CD14-positive monocyte (primary cell): Measurements from ENCODE around the gene MAPK8IP1. TPM values are rescaled to one million over a fixed set of nuclear protein-coding genes. Genes with fewer than 3 reads are reported as not detected.
A peak's percentile ranks its signal among the peaks of the same experiment; 100 is the strongest.

Experiments used
- DNase-seq, 3 donors: peaks; one replicate each; pipeline ENCODE4 v3.0.0-alpha.2; 2011 to 2022
- H2AFZ ChIP-seq: 2 replicates; pipeline ENCODE4 v1.6.0; 2012; ENCODE audit warnings: mild to moderate bottlenecking, low read depth, low read length, inconsistent platforms; ENCODE audit not compliant: insufficient read depth, poor library complexity, severe bottlenecking
- H3K27ac ChIP-seq, 2 donors: 1 replicate in 1 of 2; 2 replicates in 1 of 2; pipeline ENCODE4 v1.5.1; 2012 to 2013; ENCODE audit warnings: low read length in 2 of 2, control low read depth in 1 of 2, inconsistent platforms in 1 of 2, low read depth in 1 of 2, mild to moderate bottlenecking in 1 of 2
- H3K27me3 ChIP-seq, 2 donors: one replicate each; pipeline versions ENCODE4 v1.6.0 to v1.6.1; 2011 to 2013; ENCODE audit warnings: low read length in 2 of 2; ENCODE audit not compliant: control insufficient read depth in 2 of 2, insufficient read depth in 2 of 2
- H3K36me3 ChIP-seq, 2 donors: replicated peaks in 1 of 2; 1 replicate in 1 of 2; 2 replicates in 1 of 2; pipeline versions ENCODE4 v1.5.1 to v1.6.1; 2012 to 2013; ENCODE audit warnings: low read length in 2 of 2, control low read depth in 1 of 2, inconsistent platforms in 1 of 2, mild to moderate bottlenecking in 1 of 2; ENCODE audit not compliant: insufficient read depth in 2 of 2, control insufficient read depth in 1 of 2
- H3K4me1 ChIP-seq, 2 donors: 1 replicate in 1 of 2; 2 replicates in 1 of 2; pipeline versions ENCODE4 v1.5.1 to v1.6.1; 2012 to 2013; ENCODE audit warnings: low read length in 2 of 2, control low read depth in 1 of 2, inconsistent platforms in 1 of 2, mild to moderate bottlenecking in 1 of 2, moderate library complexity in 1 of 2; ENCODE audit not compliant: insufficient read depth in 2 of 2, control insufficient read depth in 1 of 2
- H3K4me2 ChIP-seq: replicated peaks from 2 replicates; pipeline ENCODE3; 2012; ENCODE audit warnings: low read length, moderate library complexity, mild to moderate bottlenecking; ENCODE audit not compliant: poor library complexity, severe bottlenecking; ENCODE audit errors: extremely low read depth
- H3K4me3 ChIP-seq, 3 experiments: fragments of 200-600 bp in 1 of 3; sonication (generic) in 1 of 3; replicated peaks in 1 of 3; 1 replicate in 2 of 3; 2 replicates in 1 of 3; pipeline ENCODE4 v1.5.1; 2011 to 2013; ENCODE audit warnings: low read length in 3 of 3, mild to moderate bottlenecking in 3 of 3, control low read depth in 2 of 3, low read depth in 2 of 3, inconsistent platforms in 1 of 3, moderate library complexity in 1 of 3
- H3K79me2 ChIP-seq: 2 replicates; pipeline ENCODE4 v1.6.0; 2012; ENCODE audit warnings: mild to moderate bottlenecking, control low read depth, inconsistent platforms, low read length, moderate library complexity; ENCODE audit not compliant: insufficient read depth
- H3K9ac ChIP-seq: 2 replicates; pipeline ENCODE4 v1.6.0; 2017; ENCODE audit warnings: low read length, mild to moderate bottlenecking; ENCODE audit not compliant: insufficient read depth, poor library complexity, severe bottlenecking
- H3K9me3 ChIP-seq, 2 donors: replicated peaks in 1 of 2; 1 replicate in 1 of 2; 2 replicates in 1 of 2; pipeline versions ENCODE4 v1.5.1 to v1.6.1; 2012 to 2013; ENCODE audit warnings: low read length in 2 of 2, control low read depth in 1 of 2; ENCODE audit not compliant: control insufficient read depth in 1 of 2, insufficient read depth in 1 of 2
- H4K20me1 ChIP-seq: 2 replicates; pipeline ENCODE4 v1.6.0; 2012; ENCODE audit warnings: mild to moderate bottlenecking, low read length, control low read depth, moderate library complexity; ENCODE audit not compliant: insufficient read depth
- H3K27ac Mint-ChIP-seq, 7 donors: one replicate each; pipeline ENCODE4 v1.8.0; 2020; ENCODE audit warnings: mild to moderate bottlenecking in 7 of 7, mixed read lengths in 7 of 7, moderate library complexity in 6 of 7, inconsistent platforms in 2 of 7
- H3K27me3 Mint-ChIP-seq, 3 donors: one replicate each; pipeline ENCODE4 v1.8.0; 2021 to 2022; ENCODE audit warnings: low read depth in 3 of 3, mild to moderate bottlenecking in 3 of 3, mixed read lengths in 3 of 3, moderate library complexity in 3 of 3, inconsistent platforms in 1 of 3
- H3K36me3 Mint-ChIP-seq, 2 donors: one replicate each; pipeline ENCODE4 v1.8.0; 2020; ENCODE audit warnings: mixed read lengths in 2 of 2, inconsistent platforms in 1 of 2, mild to moderate bottlenecking in 1 of 2
- H3K4me1 Mint-ChIP-seq: one replicate; pipeline ENCODE4 v1.8.0; 2020; ENCODE audit warnings: mild to moderate bottlenecking, mixed read lengths
- H3K4me3 Mint-ChIP-seq, 2 donors: one replicate each; pipeline ENCODE4 v1.8.0; 2020; ENCODE audit warnings: mild to moderate bottlenecking in 2 of 2, mixed read lengths in 2 of 2, moderate library complexity in 1 of 2
- H3K9me3 Mint-ChIP-seq, 7 donors: one replicate each; pipeline ENCODE4 v1.8.0; 2020 to 2022; ENCODE audit warnings: mixed read lengths in 7 of 7, mild to moderate bottlenecking in 6 of 7, moderate library complexity in 6 of 7, inconsistent platforms in 2 of 7
- CTCF ChIP-seq: fragments of 200-600 bp; IDR thresholded peaks from one replicate; pipeline ENCODE4 v1.8.0; 2022; ENCODE audit warnings: antibody characterized with exemption, mild to moderate bottlenecking
- WGBS: methylation state at CpG from one replicate; pipeline ENCODE4 v1.1.5; 2013; ENCODE audit warnings: missing lambda C conversion rate; ENCODE audit not compliant: insufficient coverage; 5-methylcytosine and 5-hydroxymethylcytosine counted together
- intact Hi-C, 2 donors: fragments of 100-400 bp; cut with micrococcal nuclease; formaldehyde crosslinking; loops; one replicate each; pipeline versions ENCODE4 v1.15.0 to v1.15.1; 2023
- polyA plus RNA-seq, 3 donors: library from polyadenylated mRNA; depleted of rRNA in 1 of 3; unstranded in 2 of 3; stranded (reverse) in 1 of 3; fragments of 300-500 nt in 2 of 3; fragments of >200 nt in 1 of 3; fragmentation: Illumina TruSeq in 2 of 3; gene quantifications; 1 replicate in 2 of 3; 2 replicates in 1 of 3; pipeline ENCODE4 v1.2.3, GENCODE V29; 2012 to 2021

MAPK8IP1 gene
- polyA plus RNA-seq, 3 donors, result 0.93 TPM; not detected in 2

DNA sequence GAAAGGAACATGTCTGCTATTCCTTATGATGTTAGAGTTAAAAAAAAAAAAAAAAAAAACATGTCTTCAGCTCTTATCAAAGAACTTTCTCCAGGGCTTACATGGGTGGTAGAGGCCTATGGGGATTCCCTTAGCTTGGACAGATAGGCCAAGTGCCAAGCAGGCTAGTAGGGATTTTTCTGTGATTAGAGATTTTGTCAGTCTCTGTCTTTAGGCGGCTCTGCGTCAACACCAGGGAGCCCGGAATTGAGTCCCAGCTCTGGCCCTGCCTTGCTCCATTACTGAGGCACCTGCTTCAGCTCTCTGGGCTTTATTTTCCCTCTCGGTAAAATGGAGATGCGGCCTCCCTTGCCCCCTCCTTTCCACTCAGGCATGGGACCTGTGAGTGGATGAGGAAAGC, 25.1 kb upstream of the MAPK8IP1 start:
- no peak overlapping the region for H3K4me3 ChIP-seq
- Mint-ChIP-seq H3K9me3 (no peaks in the 10 kb centered on the region), H3K4me1 (peaks cover 20% of the 10 kb centered on the region), H3K4me3 (no peak overlapping the region), H3K27ac (peak overlapping the region in 3 of 7 donors; percentile 31 to 72 (median 64)), H3K36me3 (peaks cover 81 to 94% of the 10 kb centered on the region in 2 donors), H3K27me3 (no peaks in the 10 kb centered on the region)
- H3K36me3 ChIP-seq, result peaks cover 71 to 99% of the 10 kb centered on the region in 2 donors
- peaks cover 42% of the 10 kb centered on the region for H4K20me1 ChIP-seq
- no peaks in the 10 kb centered on the region for H3K27me3 ChIP-seq
- DNase-seq, result no peak
- H3K9me3 ChIP-seq, result no peaks in the 10 kb centered on the region
- no peaks in the 10 kb centered on the region for H3K79me2 ChIP-seq
- intact Hi-C loops, result no loop called here
- H3K9ac ChIP-seq, result no peak overlapping the region
- peaks cover 19 to 22% of the 10 kb centered on the region in 2 donors for H3K4me1 ChIP-seq
- no peak overlapping the region for H3K27ac ChIP-seq
- H3K4me2 ChIP-seq, result no peak overlapping the region
- no peak overlapping the region for H2AFZ ChIP-seq
- WGBS, result 100% methylated on average over 3 of the region's 5 CpGs
- no peak for TF ChIP-seq CTCF

GRCh38 chr11:45860764-45861510, 24.5 kb upstream of the MAPK8IP1 start:
- Mint-ChIP-seq H3K36me3 (peaks cover 81 to 94% of the 10 kb centered on the region in 2 donors), H3K4me1 (peaks cover 20% of the 10 kb centered on the region), H3K9me3 (no peaks in the 10 kb centered on the region), H3K27me3 (no peaks in the 10 kb centered on the region), H3K27ac (peak overlapping the region in 3 of 7 donors; percentile 25 to 72 (median 64)), H3K4me3 (peak overlapping the region in 1 of 2 donors; percentile 20)
- Histone ChIP-seq H3K9me3 (no peaks in the 10 kb centered on the region), H3K36me3 (peaks cover 74 to 99% of the 10 kb centered on the region in 2 donors), H4K20me1 (peaks cover 36% of the 10 kb centered on the region), H3K79me2 (no peaks in the 10 kb centered on the region), H3K27me3 (no peaks in the 10 kb centered on the region), H3K4me1 (peaks cover 19 to 22% of the 10 kb centered on the region in 2 donors), H3K9ac (no peak overlapping the region), H3K4me3 (no peak overlapping the region), H3K27ac (no peak overlapping the region), H3K4me2 (no peak overlapping the region), H2AFZ (no peak overlapping the region)
- DNase-seq, result no peak
- 94% methylated on average over 3 of the region's 10 CpGs for WGBS
- no peak for TF ChIP-seq CTCF
- intact Hi-C loops, result no loop called here
